ENCODE measurements around the gene INHBC. TPM values are rescaled to one million over a fixed set of nuclear protein-coding genes. Genes with fewer than 3 reads are reported as not detected.

Gene INHBC
- total and polyA plus RNA-seq, 2 experiments from 2014 or later = 0.21 TPM; not detected in 1

DNA sequence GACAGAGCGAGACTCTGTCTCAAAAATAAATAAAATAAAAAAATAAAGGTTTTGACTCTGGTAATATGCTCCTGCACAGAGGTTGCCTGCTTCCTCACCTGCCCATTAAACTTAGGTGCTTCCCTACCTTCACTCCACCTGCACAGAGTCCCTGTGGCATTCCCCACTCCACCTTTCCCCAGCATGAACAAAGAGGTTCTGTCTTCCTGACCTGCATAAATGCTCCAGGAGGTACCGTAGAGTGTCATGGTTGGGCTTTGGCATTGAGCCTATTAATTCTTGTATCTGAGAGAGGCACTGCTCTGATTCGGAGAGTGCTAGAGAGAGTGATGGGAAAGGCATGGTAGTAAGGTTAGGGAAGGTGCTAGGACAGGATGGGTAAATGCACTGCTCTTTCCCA, 38.8 kb downstream of the INHBC start:
- Histone ChIP-seq H3K36me3 (no peaks in the 10 kb centered on the region), H3K27me3 (peaks cover 68% of the 10 kb centered on the region), H3K27ac (no peak overlapping the region), H3K9me3 (ENCODE audit: low read depth) (no peaks in the 10 kb centered on the region), H3K4me3 (no peak overlapping the region), H3K4me1 (ENCODE audit: low read depth) (no peaks in the 10 kb centered on the region)
- no peak for DNase-seq (ENCODE audit: low read depth in 1 of 2, low spot score in 1 of 2)
- TF ChIP-seq, protein P1, sequence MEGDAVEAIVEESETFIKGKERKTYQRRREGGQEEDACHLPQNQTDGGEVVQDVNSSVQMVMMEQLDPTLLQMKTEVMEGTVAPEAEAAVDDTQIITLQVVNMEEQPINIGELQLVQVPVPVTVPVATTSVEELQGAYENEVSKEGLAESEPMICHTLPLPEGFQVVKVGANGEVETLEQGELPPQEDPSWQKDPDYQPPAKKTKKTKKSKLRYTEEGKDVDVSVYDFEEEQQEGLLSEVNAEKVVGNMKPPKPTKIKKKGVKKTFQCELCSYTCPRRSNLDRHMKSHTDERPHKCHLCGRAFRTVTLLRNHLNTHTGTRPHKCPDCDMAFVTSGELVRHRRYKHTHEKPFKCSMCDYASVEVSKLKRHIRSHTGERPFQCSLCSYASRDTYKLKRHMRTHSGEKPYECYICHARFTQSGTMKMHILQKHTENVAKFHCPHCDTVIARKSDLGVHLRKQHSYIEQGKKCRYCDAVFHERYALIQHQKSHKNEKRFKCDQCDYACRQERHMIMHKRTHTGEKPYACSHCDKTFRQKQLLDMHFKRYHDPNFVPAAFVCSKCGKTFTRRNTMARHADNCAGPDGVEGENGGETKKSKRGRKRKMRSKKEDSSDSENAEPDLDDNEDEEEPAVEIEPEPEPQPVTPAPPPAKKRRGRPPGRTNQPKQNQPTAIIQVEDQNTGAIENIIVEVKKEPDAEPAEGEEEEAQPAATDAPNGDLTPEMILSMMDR (IDR thresholded peaks at IDR 0.05; ENCODE audit: low read depth, low read length) = no peak

DNA sequence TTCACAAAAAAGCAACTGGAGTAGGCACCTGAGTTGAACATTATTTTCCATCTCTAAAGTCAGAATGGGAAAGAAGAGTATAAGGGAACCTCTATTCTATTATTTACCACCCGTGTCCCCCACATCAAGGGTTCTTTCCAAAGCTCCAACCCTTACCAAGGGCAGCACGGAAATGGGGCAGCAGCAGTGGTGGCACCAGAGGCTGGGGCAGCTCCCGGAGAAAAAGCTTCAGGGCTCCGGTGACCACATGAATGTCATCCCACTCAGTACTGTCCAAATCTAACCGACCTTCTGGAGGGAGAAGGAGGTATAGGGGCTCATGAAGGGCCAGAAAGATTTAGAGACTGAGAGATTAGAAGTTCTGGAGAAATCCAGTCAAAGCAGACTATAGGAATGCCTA, 39.3 kb downstream of the INHBC start:
- H3K27me3 ChIP-seq = peaks cover 70% of the 10 kb centered on the region
- H3K4me1 ChIP-seq (ENCODE audit: low read depth) = no peaks in the 10 kb centered on the region
- no peaks in the 10 kb centered on the region for H3K9me3 ChIP-seq (ENCODE audit: low read depth)
- DNase-seq (ENCODE audit: low read depth in 1 of 2, low spot score in 1 of 2) = no peak
- no peaks in the 10 kb centered on the region for H3K36me3 ChIP-seq
- TF ChIP-seq, protein P1 (IDR thresholded peaks at IDR 0.05; ENCODE audit: low read depth, low read length) = no peak
- no peak overlapping the region for H3K27ac ChIP-seq
- no peak overlapping the region for H3K4me3 ChIP-seq

DNA sequence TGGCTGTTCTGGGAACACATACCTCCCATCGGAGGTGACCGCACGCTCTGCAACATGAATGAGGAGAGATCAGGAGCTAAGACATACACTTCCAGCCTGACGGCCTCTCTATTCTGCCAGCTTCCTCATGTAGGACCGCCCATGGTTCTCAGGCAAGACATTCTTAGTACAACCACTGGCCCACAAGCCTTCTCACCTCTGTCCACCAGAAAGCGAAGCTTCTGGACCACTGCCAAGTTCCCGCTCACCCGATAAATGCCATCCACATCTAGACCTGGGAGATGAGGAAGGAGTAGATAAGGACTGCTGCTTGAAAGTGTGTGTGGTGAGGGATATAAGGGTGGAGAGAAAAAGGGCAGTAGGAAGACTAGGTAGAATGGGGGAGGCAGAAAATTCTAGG, 39.8 kb downstream of the INHBC start:
- no peaks in the 10 kb centered on the region for H3K36me3 ChIP-seq
- no peak overlapping the region for H3K4me3 ChIP-seq
- no peaks in the 10 kb centered on the region for H3K9me3 ChIP-seq (ENCODE audit: low read depth)
- peaks cover 76% of the 10 kb centered on the region for H3K27me3 ChIP-seq
- H3K27ac ChIP-seq = no peak overlapping the region
- no peaks in the 10 kb centered on the region for H3K4me1 ChIP-seq (ENCODE audit: low read depth)
- TF ChIP-seq, protein P1 (IDR thresholded peaks at IDR 0.05; ENCODE audit: low read depth, low read length) = no peak
- DNase-seq (ENCODE audit: low read depth in 1 of 2, low spot score in 1 of 2) = no peak

DNA sequence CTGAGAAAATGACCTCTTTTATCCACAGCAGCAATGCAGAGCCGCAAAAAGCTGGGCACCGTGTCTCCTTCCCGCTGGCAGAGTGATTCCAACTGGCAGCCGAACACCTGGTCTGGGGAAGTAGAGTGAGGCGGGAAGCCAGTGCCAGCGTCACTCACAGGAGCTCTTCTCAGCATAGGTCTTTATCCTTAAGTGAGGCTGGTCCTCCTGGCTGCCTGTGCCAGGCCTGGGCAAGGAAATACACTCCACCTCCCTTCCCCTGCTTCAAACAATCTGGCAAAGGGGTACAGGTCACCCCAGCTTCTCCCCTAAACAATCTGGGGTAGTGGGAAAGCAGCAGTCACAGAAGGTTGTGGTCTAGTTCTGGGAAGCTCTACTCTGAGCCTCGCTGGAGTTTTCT, 40.3 kb downstream of the INHBC start:
- H3K9me3 ChIP-seq (ENCODE audit: low read depth) = no peaks in the 10 kb centered on the region
- H3K4me1 ChIP-seq (ENCODE audit: low read depth) = no peaks in the 10 kb centered on the region
- no peak for DNase-seq (ENCODE audit: low read depth in 1 of 2, low spot score in 1 of 2)
- H3K27me3 ChIP-seq = peaks cover 76% of the 10 kb centered on the region
- H3K36me3 ChIP-seq = no peaks in the 10 kb centered on the region
- TF ChIP-seq, protein P1 (IDR thresholded peaks at IDR 0.05; ENCODE audit: low read depth, low read length) = no peak
- H3K4me3 ChIP-seq = no peak overlapping the region
- no peak overlapping the region for H3K27ac ChIP-seq

DNA sequence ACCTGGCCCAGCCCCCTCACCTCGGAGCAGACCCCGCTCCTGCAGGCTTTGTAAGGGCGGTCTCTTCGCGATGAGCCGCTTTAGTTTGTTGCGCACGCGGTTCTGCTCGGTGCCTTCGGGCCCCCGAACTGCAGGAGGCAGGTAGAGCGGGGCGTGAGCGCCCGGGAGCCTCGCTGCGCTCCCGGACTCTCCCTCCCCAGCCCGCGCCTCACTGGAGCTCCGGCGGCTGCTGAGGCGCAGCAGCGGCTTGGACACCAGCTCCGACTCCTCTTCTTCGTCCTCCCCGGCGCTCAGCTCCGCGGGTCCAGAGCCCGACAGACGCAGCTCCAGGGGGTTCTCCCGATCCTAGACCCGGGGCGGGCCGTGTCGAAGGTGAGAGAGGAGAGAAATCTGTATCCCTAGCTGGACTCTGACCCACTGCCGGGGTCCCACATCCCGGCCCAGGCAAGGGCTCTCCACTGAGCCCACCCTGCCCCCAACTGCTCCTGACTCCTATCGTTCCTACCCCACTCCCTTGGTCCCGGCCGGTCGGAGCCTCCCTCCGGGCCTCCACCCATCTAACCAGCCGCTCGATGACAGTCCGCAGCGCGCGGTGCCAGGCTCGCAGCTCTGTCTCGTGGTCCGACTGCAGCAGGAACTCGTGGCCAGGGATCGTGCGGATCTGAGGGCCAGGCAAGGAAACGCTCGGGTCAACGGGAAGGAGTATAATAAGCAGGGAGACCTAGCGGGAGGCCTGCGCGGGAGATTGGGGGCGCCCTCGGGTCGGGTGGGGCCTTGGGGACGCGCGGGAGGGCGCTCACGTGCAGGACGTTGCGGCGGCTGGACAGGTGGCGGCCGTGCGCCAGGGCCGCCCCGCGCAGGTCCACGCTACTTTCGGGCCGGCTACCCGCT, 40.9 kb downstream of the INHBC start:
- H3K27ac ChIP-seq = no peak overlapping the region
- H3K27me3 ChIP-seq = peaks cover 79% of the 10 kb centered on the region
- H3K4me3 ChIP-seq = peak overlapping the region; percentile 20
- H3K9me3 ChIP-seq (ENCODE audit: low read depth) = no peaks in the 10 kb centered on the region
- TF ChIP-seq, protein P1 (IDR thresholded peaks at IDR 0.05; ENCODE audit: low read depth, low read length) = no peak
- no peaks in the 10 kb centered on the region for H3K4me1 ChIP-seq (ENCODE audit: low read depth)
- peak; percentile 41 to 45 for DNase-seq (ENCODE audit: low read depth in 1 of 2, low spot score in 1 of 2)
- no peaks in the 10 kb centered on the region for H3K36me3 ChIP-seq
